ENCODE data around the gene ZNF594. TPM values are rescaled to one million over a fixed set of nuclear protein-coding genes. Genes with fewer than 3 reads are reported as not detected.
"Not testable (repeated sequence)": the region's sequence is repeated elsewhere in the genome, so short reads cannot be mapped to it uniquely, and the experiment has no call there.

Gene ZNF594
- total and polyA plus RNA-seq, 2 of the 8 experiments (the other 6 are each of a cell fraction or from before 2014, with no cell fraction given) = 3.6 to 14.3 TPM

- H3K4ac ChIP-seq (replicated peaks; ENCODE audit: insufficient read length, low read depth, low read length); H3K36me3 ChIP-seq (ENCODE audit: control insufficient read depth in 2 of 4, insufficient read depth in 4 of 4, low read length in 3 of 4); H3K27me3 ChIP-seq (replicated peaks in 1 of 4; ENCODE audit: control insufficient read depth in 3 of 4, extremely low read depth in 1 of 4, insufficient read depth in 3 of 4, low read length in 3 of 4); H3K14ac ChIP-seq (ENCODE audit: insufficient read length); POLR2A ChIA-PET (ENCODE audit: partially characterized antibody); H3K56ac ChIP-seq (replicated peaks; ENCODE audit: insufficient read length, low read depth, low read length); DNase-seq (ENCODE audit: low read depth in 1 of 2, low spot score in 2 of 2); H3K79me1 ChIP-seq (ENCODE audit: low read depth, low read length); H2BK5ac ChIP-seq (ENCODE audit: low read depth, low read length); H4K5ac ChIP-seq (ENCODE audit: insufficient read length, low read depth, low read length); H2BK20ac ChIP-seq (ENCODE audit: low read length); H4K91ac ChIP-seq (replicated peaks; ENCODE audit: insufficient read length, low read length); H3K79me2 ChIP-seq (ENCODE audit: control insufficient read depth in 1 of 2, insufficient read depth in 2 of 2, low read length in 2 of 2); H3K9me3 ChIP-seq (ENCODE audit: insufficient read depth in 2 of 2, low read depth in 1 of 2, low read length in 1 of 2); H2BK120ac ChIP-seq (replicated peaks; ENCODE audit: low read depth, low read length); H3K4me3 ChIP-seq (ENCODE audit: extremely low read depth in 1 of 4, insufficient read depth in 2 of 4, low read depth in 3 of 4, low read length in 4 of 4); H3K23ac ChIP-seq (ENCODE audit: insufficient read length); H3K4me1 ChIP-seq (replicated peaks in 1 of 4; ENCODE audit: control insufficient read depth in 3 of 4, insufficient read depth in 4 of 4, low read length in 3 of 4); H3K27ac ChIP-seq (ENCODE audit: low read depth, low read length); H3K4me2 ChIP-seq (ENCODE audit: insufficient read depth in 1 of 2, low read depth in 2 of 2, low read length in 2 of 2); H4K8ac ChIP-seq (ENCODE audit: extremely low read depth, insufficient read depth, low read length); H3K9ac ChIP-seq (replicated peaks in 1 of 4; ENCODE audit: extremely low read depth in 1 of 4, low read depth in 3 of 4, low read length in 3 of 4); H3K23me2 ChIP-seq (ENCODE audit: low read depth, low read length); H3K18ac ChIP-seq (ENCODE audit: extremely low read depth, low read length); H2BK15ac ChIP-seq (ENCODE audit: low read length); FAIRE-seq; H2AFZ ChIP-seq (ENCODE audit: low read length); H2AK5ac ChIP-seq (ENCODE audit: low read depth, low read length); H4K20me1 ChIP-seq (replicated peaks in 1 of 2; ENCODE audit: control insufficient read depth in 1 of 2, insufficient read depth in 2 of 2, low read length in 2 of 2); H2BK12ac ChIP-seq (ENCODE audit: low read depth, low read length): not testable (repeated sequence)
- 70% methylated on average over 7 of the region's 7 CpGs; no CpG with 5 or more reads in 1 of the 2 experiments for WGBS, 2 experiments (ENCODE audit: extremely low coverage in 1 of 2, insufficient coverage in 1 of 2, insufficient read length in 1 of 2, insufficient replicate concordance in 2 of 2, low coverage in 1 of 2, low lambda C conversion rate in 2 of 2, missing lambda C conversion rate in 1 of 2)
- CTCF ChIA-PET (ENCODE audit: partially characterized antibody) = interaction anchor here (1.2 to 4.3 kb wide), 4 partner anchors 9 to 41 kb away, joined by 3 to 14 read pairs (median 8); no protein-coding TSS in a partner anchor
Measured at GRCh38 chr17:5239769-5240168, 48.1 kb upstream of the ZNF594 start.

Measured in H1 (cell line).